HG02973 (cell line): Measurements from ENCODE around the gene A2ML1.
"Not testable (repeated sequence)": the region's sequence is repeated elsewhere in the genome, so short reads cannot be mapped to it uniquely, and the experiment has no call there.

Experiments used
- ATAC-seq: cut with Tn5 transposase; IDR thresholded peaks from one replicate; pipeline ENCODE4 v1.9.1; 2021; ENCODE audit warnings: moderate library complexity; ENCODE audit not compliant: unreplicated experiment

Gene A2ML1

GRCh38 chr12:8847435-8847834, 25.0 kb downstream of the A2ML1 start:
- no peak for ATAC-seq

DNA sequence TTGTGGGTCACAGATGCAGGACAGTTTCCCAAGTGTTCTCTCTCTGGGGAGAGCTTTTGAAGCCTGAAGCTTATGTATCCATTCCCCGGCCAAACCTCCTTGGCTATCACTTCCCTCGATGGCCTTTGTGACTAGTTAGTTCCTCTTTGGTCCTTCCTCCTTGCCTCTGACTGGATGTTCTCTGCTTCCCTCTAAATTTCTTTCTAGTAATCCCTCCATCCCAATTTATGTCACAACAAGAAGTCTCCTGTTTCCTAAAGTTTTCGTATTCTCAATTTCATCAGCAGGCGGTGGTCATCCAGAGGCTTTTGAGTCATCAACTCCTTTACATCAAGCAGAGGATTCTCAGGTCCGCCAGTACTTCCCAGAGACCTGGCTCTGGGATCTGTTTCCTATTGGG, 27.5 kb downstream of the A2ML1 start:
- ATAC-seq = no peak

DNA sequence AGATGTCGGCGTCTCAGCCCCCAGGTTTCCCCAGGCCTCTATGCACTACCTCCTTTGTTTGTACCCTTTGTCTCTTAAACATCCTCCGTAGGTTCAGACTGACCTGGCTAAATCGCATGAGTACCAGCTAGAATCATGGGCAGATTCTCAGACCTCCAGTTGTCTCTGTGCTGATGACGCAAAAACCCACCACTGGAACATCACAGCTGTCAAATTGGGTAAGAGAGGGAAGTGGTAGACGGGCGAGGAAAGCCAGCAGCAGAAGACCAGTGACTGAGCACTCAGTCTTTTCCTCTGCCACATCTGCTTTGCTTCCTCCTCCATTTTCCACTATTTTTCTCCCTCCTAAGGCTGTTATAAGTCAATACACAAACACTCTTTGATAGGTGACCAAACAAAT, 29.7 kb downstream of the A2ML1 start:
- ATAC-seq = no peak

DNA sequence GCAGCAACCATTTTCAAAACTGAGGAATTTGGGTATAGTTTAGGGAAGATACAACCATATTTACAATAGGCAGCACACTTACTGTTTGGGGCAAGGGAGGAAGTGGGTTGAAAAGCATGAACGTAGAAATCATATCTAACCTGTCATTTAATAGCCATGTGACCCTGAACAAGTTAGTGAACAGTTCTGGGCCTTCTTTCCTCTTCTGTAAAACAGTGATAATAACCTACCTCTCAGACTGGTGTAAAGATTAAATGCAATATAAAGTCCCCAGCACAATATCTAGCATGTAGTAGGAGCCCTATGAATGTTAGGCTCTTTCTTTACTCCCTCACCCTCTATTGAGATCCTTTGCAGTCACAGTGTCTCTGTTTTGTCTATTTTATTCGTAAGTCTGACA, 33.5 kb downstream of the A2ML1 start:
- no peak for ATAC-seq

GRCh38 chr12:8859448-8859847, 37.0 kb downstream of the A2ML1 start:
- not testable (repeated sequence) for ATAC-seq

DNA sequence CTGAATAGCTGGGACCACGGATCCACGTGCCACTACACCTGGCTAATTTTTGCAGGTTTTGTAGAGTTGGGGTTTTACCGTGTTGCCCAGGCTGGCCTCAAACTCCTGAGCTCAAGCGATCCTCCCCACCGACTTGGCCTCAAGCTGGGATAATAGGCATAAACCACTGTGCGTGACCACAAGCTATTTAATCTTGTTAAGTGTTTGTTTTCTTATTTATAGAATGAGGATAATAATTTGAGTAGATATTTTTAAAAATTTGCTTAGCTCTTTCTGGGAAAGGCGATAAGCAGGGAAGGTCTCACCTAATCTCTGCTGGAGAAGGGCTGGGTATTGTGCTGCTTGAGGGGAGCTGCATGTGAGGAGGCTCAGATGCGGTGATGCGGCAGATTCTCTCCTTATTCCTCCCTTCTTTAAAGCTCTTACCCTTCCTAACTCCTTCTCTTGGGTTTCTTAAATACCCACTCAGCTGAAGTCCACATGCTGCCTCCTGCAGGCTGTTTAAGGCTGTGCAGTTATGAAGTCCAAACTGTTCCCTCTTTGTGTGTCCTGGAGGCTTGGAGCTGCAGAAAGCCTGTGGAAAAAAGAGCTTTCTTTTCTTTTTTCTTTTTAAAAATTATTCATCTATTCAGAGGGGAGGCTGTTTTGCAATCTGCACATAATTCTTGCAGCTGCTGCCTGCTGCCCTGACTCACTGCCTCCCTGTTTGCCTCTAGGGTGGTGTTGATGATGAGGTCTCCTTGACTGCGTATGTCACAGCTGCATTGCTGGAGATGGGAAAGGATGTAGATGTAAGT, 37.9 kb downstream of the A2ML1 start:
- ATAC-seq = no peak

GRCh38 chr12:8866429-8866828, 44.0 kb downstream of the A2ML1 start:
- no peak for ATAC-seq

DNA sequence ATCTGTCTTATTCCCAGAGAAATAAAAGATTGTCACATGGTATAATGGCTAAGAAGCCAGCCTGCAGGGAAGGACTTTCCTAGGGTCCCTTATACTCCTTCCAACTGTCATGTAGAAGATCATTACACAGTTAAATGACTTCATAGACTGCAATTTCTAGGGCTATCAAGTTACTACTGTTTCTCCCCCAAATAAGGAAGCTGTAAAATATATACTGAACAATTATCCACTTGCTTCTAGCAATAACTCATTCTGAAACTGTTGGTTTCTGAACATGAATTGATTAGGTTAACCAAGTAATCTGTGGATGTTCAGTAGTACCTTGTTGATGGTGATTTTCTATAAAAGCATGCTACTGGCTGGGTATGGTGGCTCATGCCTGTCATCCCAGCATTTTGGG, 44.6 kb downstream of the A2ML1 start:
- ATAC-seq = no peak

- no peak for ATAC-seq
Observed at GRCh38 chr12:8867786-8868185, 45.4 kb downstream of the A2ML1 start.

- ATAC-seq = no peak
Observed at GRCh38 chr12:8870586-8870985, 48.2 kb downstream of the A2ML1 start.

DNA sequence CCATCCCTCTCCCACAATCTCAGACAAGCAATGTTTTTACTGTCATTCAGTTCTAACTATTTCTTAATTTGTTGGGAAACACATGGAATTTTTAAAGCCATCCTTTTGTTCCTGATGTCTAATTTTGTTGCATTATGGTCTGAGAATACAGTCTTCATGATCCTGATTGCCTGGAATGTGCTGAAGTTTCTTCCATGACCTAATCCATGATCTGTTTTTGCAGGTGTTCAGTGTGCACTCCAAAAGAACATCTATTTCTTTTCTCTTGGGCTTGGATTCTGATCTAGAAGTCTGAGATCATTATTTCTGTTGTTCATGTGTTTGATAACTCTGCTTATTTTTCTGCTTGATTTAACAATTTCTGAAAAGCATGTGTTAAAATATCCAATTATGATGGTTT, 48.6 kb downstream of the A2ML1 start:
- no peak for ATAC-seq

GRCh38 chr12:8876887-8877286, 54.5 kb downstream of the A2ML1 start:
- no peak for ATAC-seq

GRCh38 chr12:8886502-8887284, 64.3 kb downstream of the A2ML1 start:
- ATAC-seq = no peak

DNA sequence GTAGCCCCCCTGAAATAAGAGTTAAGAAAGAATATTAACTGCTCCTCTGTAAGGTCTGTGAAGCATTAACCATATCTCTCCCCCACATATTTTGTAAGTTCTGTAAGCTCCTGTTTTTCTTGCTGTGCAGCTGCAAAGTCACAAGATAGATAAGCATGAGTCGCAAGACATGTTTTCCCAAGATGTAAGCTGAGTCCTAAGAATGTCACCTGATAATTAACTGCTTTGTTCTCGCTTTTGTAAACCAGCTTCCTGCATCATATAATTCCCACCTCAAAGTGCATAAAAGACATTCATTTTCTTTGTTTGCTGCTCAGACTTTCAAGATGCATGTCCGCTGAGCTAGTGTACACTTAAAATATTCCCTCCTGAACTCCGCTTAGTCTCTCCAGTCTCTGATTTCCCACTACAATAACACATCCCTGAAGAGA, 64.9 kb downstream of the A2ML1 start:
- ATAC-seq = no peak

- no peak for ATAC-seq
Observed at GRCh38 chr12:8890313-8891085, 68.1 kb downstream of the A2ML1 start.

DNA sequence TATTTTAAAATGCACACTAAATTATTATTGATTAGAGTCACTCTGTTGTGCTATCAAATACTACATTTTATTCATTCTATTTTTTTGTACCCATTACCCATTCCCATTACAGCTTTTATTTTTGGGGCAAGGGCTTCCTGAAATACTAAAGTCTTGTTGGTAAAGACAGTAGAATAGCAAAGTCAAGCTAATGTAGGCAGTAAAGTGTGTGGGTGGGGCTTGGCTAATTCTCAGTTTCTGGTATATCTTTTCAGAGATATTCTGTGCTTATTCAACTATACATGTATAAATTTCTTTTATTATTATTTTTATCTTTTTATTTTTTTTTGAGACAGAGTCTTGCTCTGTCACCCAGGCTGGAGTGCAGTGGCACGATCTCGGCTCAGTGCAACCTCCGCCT, 69.6 kb downstream of the A2ML1 start:
- no peak for ATAC-seq

DNA sequence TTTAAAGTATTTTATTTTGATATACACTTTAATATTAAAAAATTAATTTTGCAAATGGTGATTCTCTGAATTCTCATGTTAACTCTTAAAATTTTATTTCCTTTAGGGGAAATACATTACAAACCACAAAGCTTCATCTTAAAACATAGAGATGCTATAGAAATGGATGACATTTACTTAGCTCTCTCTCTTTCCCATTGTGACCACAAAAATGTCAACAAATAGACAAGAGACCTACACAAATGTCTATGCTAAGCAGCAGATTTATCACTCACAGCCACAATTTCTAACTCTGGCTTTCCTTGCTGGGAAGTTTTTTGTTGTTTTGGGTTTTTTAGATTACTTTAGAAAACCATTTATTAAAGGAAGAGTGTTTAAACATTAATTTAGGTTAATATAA, 72.0 kb downstream of the A2ML1 start:
- no peak for ATAC-seq

GRCh38 chr12:8894986-8895385, 72.6 kb downstream of the A2ML1 start:
- ATAC-seq = no peak

- no peak for ATAC-seq
Observed at GRCh38 chr12:8897081-8897480, 74.7 kb downstream of the A2ML1 start.

- no peak for ATAC-seq
Observed at GRCh38 chr12:8899830-8900229, 77.4 kb downstream of the A2ML1 start.

DNA sequence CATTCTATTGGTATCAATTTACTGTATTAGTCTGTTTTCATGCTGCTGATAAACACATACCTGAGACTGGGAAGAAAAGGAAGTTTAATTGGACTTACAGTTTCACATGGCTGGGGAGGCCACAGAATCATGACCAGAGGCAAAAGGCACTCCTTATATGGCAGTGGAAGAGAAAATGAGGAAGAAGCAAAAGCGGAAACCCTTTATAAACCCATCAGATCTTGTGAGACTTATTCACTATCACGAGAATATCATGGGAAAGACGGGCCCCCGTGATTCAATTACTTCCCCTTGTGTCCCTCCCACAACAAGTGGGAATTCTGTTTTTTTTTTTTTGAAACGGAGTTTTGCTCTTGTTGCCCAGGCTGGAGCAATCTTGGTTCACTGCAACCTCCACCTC, 80.3 kb downstream of the A2ML1 start:
- not testable (repeated sequence) for ATAC-seq

GRCh38 chr12:8903646-8904045, 81.2 kb downstream of the A2ML1 start:
- ATAC-seq = no peak
